SK-N-SH treated with all-trans-retinoic acid at 6 μM for 48 hours (cell line): ENCODE data around the gene KRT14.

ENCODE experiments used
- BACH2 ChIP-seq: fragments of 250-450 bp; sonication (Bioruptor Pico); IDR thresholded peaks from 2 replicates; pipeline ENCODE4 v1.9.0; 2021; ENCODE audit warnings: mild to moderate bottlenecking, borderline replicate concordance
- ISL1 ChIP-seq: fragments of 250-450 bp; sonication (Bioruptor Pico); IDR thresholded peaks from 2 replicates; pipeline ENCODE4 v2.1.2; 2022; ENCODE audit warnings: mild to moderate bottlenecking, moderate library complexity
- TOX ChIP-seq: fragments of 250-450 bp; sonication (Bioruptor Pico); IDR thresholded peaks from 2 replicates; pipeline ENCODE4 v1.8.0; 2021; ENCODE audit warnings: mild to moderate bottlenecking, moderate library complexity, borderline replicate concordance

- TF ChIP-seq ISL1 (CRISPR knock-in tag) = no peak
- no peak for TF ChIP-seq BACH2 (CRISPR knock-in tag)
- TF ChIP-seq TOX = no peak
Measured at GRCh38 chr17:41553176-41553575, 33.5 kb downstream of the KRT14 start.
